AG09309 (cell line): ENCODE results near the gene RSPO4.

Experiments
- DNase-seq: peaks from one replicate; pipeline ENCODE4 v3.0.0-alpha.2; 2010; ENCODE audit warnings: low read depth
- H3K4me3 ChIP-seq: 2 replicates; pipeline ENCODE4 v1.5.1; 2011; ENCODE audit warnings: mild to moderate bottlenecking, low read depth, low read length, moderate library complexity; ENCODE audit not compliant: control insufficient read depth
- CTCF ChIP-seq: IDR thresholded peaks from 2 replicates; pipeline ENCODE4 v1.5.1; 2011; ENCODE audit warnings: mild to moderate bottlenecking, low read depth, low read length, inconsistent platforms; ENCODE audit not compliant: insufficient read depth, control insufficient read depth; ENCODE audit errors: missing control alignments

The RSPO4 gene

GRCh38 chr20:957544-957943, 44.6 kb downstream of the RSPO4 start:
- no peak for TF ChIP-seq CTCF
- DNase-seq: no peak
- no peak overlapping the region for H3K4me3 ChIP-seq

GRCh38 chr20:956330-956951, 45.7 kb downstream of the RSPO4 start:
- no peak for DNase-seq
- TF ChIP-seq CTCF: peak; percentile 99
- no peak overlapping the region for H3K4me3 ChIP-seq

- no peak for TF ChIP-seq CTCF
- no peak for DNase-seq
- no peak overlapping the region for H3K4me3 ChIP-seq
These were observed 46.5 kb downstream of the RSPO4 start for GRCh38 chr20:955656-956055.

- DNase-seq: no peak
- no peak for TF ChIP-seq CTCF
- H3K4me3 ChIP-seq: no peak overlapping the region
These were observed 47.0 kb downstream of the RSPO4 start for GRCh38 chr20:955111-955510.

- no peak for DNase-seq
- TF ChIP-seq CTCF: peak; percentile 47
- no peak overlapping the region for H3K4me3 ChIP-seq
These were observed 48.4 kb downstream of the RSPO4 start for GRCh38 chr20:953742-954141.

- no peak for TF ChIP-seq CTCF
- no peak overlapping the region for H3K4me3 ChIP-seq
- DNase-seq: no peak
These were observed 49.8 kb downstream of the RSPO4 start for GRCh38 chr20:952196-952795.
